ENCODE data around the gene DGKB. TPM values are rescaled to one million over a fixed set of nuclear protein-coding genes. Genes with fewer than 3 reads are reported as not detected.

Gene DGKB
- 8.2 TPM for polyA plus RNA-seq (2012; ENCODE audit: insufficient read depth, insufficient read length, low read depth)

DNA sequence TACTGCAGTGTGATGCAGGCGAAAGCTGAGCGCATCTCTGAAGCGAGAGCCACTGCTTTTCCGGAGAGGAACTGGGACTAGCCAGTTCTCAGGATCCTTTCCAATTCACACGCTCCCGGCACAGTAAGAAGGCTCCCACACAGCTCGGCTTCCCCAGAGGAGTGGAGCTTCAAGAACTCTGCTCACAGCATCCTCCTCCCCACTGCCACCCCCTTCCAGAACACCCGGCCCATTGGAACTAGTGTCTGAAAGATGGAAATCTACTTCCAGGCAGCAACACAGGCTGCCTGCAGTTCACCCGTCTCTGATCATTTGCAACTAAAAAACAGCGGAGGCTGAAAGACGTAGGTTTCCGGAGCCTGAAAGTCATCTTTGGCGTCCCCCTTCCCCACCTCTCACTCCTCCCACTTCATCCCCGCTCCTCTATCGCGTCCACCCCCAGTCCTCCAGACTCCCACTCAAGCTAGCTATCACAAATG is at the start of gene DGKB:
Gene DGKB, minus strand, starts transcription at position 163 of the 479 bp plus-strand sequence.
- no peaks in the 10 kb centered on the region for H3K36me3 ChIP-seq
- peak within 1 kb of the TSS; percentile 93 for H3K4me3 ChIP-seq (ENCODE audit: low read depth, low read length)
- TF ChIP-seq, protein P1, sequence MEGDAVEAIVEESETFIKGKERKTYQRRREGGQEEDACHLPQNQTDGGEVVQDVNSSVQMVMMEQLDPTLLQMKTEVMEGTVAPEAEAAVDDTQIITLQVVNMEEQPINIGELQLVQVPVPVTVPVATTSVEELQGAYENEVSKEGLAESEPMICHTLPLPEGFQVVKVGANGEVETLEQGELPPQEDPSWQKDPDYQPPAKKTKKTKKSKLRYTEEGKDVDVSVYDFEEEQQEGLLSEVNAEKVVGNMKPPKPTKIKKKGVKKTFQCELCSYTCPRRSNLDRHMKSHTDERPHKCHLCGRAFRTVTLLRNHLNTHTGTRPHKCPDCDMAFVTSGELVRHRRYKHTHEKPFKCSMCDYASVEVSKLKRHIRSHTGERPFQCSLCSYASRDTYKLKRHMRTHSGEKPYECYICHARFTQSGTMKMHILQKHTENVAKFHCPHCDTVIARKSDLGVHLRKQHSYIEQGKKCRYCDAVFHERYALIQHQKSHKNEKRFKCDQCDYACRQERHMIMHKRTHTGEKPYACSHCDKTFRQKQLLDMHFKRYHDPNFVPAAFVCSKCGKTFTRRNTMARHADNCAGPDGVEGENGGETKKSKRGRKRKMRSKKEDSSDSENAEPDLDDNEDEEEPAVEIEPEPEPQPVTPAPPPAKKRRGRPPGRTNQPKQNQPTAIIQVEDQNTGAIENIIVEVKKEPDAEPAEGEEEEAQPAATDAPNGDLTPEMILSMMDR (IDR thresholded peaks at IDR 0.05; ENCODE audit: low read depth, low read length): no peak
- H3K27me3 ChIP-seq: no peaks in the 10 kb centered on the region
- H3K4me1 ChIP-seq: peaks cover 22% of the 10 kb centered on the region
- peak; percentile 55 for DNase-seq
- H3K9me3 ChIP-seq: no peaks in the 10 kb centered on the region

DNA sequence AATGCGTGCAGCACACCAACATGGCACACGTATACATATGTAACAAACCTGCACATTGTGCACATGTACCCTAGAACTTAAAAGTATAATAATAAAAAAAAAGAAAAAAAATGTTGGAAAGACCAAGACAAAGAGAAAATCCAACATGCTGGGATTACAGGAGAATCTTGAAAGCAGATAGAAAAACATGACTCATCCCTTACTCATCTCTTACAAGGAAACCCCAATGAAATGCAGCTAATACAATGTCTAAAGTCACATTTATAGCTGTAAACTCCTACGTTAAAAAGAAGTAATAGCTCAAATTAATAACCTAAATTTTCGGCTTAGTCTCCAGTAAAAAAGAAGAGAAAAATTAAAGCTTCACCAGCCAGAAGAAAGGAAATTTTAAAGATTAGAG is 47.5 kb upstream of the DGKB start:
- no peak for DNase-seq
- Histone ChIP-seq H3K36me3 (no peaks in the 10 kb centered on the region), H3K4me3 (ENCODE audit: low read depth, low read length) (no peak overlapping the region), H3K9me3 (no peaks in the 10 kb centered on the region), H3K4me1 (no peaks in the 10 kb centered on the region), H3K27me3 (no peaks in the 10 kb centered on the region)
- TF ChIP-seq, protein P1 (IDR thresholded peaks at IDR 0.05; ENCODE audit: low read depth, low read length): no peak

DNA sequence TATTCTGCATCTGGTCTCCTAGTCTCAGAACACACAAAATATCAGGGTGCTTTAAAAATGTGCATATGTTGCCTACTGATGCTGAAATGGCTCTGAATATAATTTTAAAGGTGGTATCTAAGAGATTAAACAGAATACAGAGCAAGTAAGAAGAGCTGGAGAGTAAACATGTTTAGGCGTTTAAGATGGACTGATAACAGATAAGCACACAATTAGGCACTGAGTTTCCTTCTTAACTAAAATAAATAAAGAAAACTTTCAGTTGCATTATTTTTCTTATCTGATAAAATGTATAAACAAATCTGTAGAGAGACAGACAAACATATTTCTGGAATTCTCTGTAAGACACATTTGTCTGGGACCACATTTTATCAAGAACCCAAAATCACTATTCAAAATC is 35.6 kb upstream of the DGKB start:
- no peaks in the 10 kb centered on the region; the same call in 1 of the 2 replicates for H3K4me1 ChIP-seq

DNA sequence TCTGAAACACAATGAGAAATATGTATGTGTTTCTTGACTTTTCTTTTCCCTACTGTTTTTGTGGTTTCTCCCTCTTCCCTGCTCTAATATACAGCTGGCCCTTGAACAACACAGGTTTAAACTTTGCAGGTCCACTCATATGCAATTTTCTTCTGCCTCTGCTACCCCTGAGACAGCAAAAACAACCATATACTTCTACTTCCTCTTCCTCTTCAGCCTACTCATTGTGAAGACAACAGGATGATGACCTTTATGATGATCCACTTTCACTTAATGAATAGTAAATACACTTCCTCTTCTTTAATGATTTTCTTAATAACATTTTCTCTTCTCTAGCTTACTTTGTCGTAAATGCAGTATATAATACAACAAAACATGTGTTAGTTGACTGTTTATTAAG is 35.0 kb upstream of the DGKB start:
- DNase-seq: no peak
- no peaks in the 10 kb centered on the region for H3K36me3 ChIP-seq
- no peaks in the 10 kb centered on the region for H3K27me3 ChIP-seq
- no peak overlapping the region for H3K4me3 ChIP-seq (ENCODE audit: low read depth, low read length)
- TF ChIP-seq, protein P1 (IDR thresholded peaks at IDR 0.05; ENCODE audit: low read depth, low read length): no peak
- no peaks in the 10 kb centered on the region for H3K9me3 ChIP-seq
- H3K4me1 ChIP-seq: no peaks in the 10 kb centered on the region; the same call in 1 of the 2 replicates

More for the DNA sequence above, 35.6 kb upstream of the DGKB start:
- Histone ChIP-seq H3K36me3 (no peaks in the 10 kb centered on the region), H3K27me3 (no peaks in the 10 kb centered on the region), H3K9me3 (no peaks in the 10 kb centered on the region), H3K4me3 (ENCODE audit: low read depth, low read length) (no peak overlapping the region)
- no peak for DNase-seq
- TF ChIP-seq, protein P1 (IDR thresholded peaks at IDR 0.05; ENCODE audit: low read depth, low read length): no peak

DNA sequence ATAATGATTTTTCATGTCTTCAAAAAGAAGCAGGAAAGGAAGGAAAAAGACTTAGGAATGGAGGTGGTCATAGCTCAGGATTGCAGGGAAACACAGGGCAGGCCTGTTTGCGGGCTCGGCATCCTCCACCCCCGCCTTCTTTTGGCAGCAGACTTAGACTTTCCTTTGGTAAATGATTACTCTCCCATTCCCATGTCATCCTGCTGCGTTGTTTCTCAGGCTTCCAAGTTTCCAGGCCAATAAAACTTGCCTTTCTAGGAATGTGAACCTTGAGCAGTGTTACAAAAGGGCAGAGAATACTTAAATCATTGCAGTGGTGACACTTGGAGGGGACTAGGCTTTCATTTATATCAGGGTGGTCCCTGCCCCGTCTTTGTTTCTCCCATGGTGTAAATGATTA is 34.0 kb upstream of the DGKB start:
- no peaks in the 10 kb centered on the region for H3K27me3 ChIP-seq
- DNase-seq: no peak
- no peak overlapping the region for H3K4me3 ChIP-seq (ENCODE audit: low read depth, low read length)
- H3K36me3 ChIP-seq: no peaks in the 10 kb centered on the region
- H3K4me1 ChIP-seq: no peaks in the 10 kb centered on the region; the same call in 1 of the 2 replicates
- TF ChIP-seq, protein P1 (IDR thresholded peaks at IDR 0.05; ENCODE audit: low read depth, low read length): no peak
- H3K9me3 ChIP-seq: no peaks in the 10 kb centered on the region

DNA sequence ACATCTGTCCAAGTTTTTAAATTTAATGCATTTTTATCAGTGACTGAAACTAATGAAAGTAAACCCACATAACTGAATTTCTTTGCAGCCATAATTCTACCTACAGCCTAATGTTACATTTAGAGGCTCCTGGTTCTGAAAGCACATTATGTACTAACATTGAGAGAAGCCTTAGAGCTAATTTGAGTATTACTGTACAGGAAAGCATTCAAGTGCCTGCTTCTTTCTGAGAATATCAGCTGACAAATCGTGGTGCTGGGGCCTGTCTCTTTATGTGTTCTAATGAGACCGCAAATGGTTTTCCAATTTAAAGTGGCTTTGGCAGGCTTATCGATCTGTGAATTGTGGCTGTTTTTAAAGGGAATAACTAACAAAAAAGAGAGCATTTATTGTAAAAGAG is 32.3 kb upstream of the DGKB start:
- H3K9me3 ChIP-seq: no peaks in the 10 kb centered on the region
- H3K36me3 ChIP-seq: no peaks in the 10 kb centered on the region
- no peaks in the 10 kb centered on the region for H3K27me3 ChIP-seq
- DNase-seq: no peak
- H3K4me3 ChIP-seq (ENCODE audit: low read depth, low read length): no peak overlapping the region
- H3K4me1 ChIP-seq: no peaks in the 10 kb centered on the region; the same call in 1 of the 2 replicates
- TF ChIP-seq, protein P1 (IDR thresholded peaks at IDR 0.05; ENCODE audit: low read depth, low read length): no peak
